Transverse colon (tissue), 4 donors: Measurements from ENCODE around the gene C19orf18. TPM values are rescaled to one million over a fixed set of nuclear protein-coding genes. Genes with fewer than 3 reads are reported as not detected.

Experiments
- DNase-seq: peaks from one replicate; pipeline ENCODE4 v3.0.0-alpha.2; 2019
- H3K27ac ChIP-seq, 4 donors: fragments of 200-600 bp; sonication (generic); 2 replicates each; pipeline ENCODE4 v1.5.1; 2016 to 2018; ENCODE audit warnings: inconsistent platforms in 4 of 4
- H3K27me3 ChIP-seq: fragments of 200-600 bp; sonication (generic); 2 replicates; pipeline ENCODE4 v1.5.1; 2017; ENCODE audit warnings: inconsistent platforms
- H3K36me3 ChIP-seq, 4 donors: fragments of 200-600 bp; sonication (generic); 2 replicates each; pipeline ENCODE4 v1.5.1; 2017 to 2019; ENCODE audit warnings: inconsistent platforms in 4 of 4
- H3K4me1 ChIP-seq, 4 donors: fragments of 200-600 bp; sonication (generic); 2 replicates each; pipeline ENCODE4 v1.5.1; 2017 to 2020; ENCODE audit warnings: inconsistent platforms in 4 of 4
- H3K4me3 ChIP-seq, 4 donors: fragments of 200-600 bp; sonication (generic); 1 replicate in 1 of 4; 2 replicates in 3 of 4; pipeline versions ENCODE4 v1.5.1 to v1.6.1; 2017 to 2019; ENCODE audit warnings: inconsistent platforms in 4 of 4
- H3K9me3 ChIP-seq, 2 donors: fragments of 200-600 bp; sonication (generic); 2 replicates each; pipeline ENCODE4 v1.5.1; 2017 to 2019; ENCODE audit warnings: inconsistent platforms in 2 of 2
- CTCF ChIP-seq, 5 experiments: fragments of 200-600 bp in 3 of 5; fragments of 450-650 bp in 2 of 5; sonication (generic) in 3 of 5; IDR thresholded peaks; 1 replicate in 2 of 5; 2 replicates in 3 of 5; pipeline ENCODE4 v1.5.1; 2016 to 2017; ENCODE audit warnings: antibody characterized with exemption in 5 of 5, inconsistent platforms in 3 of 5, mild to moderate bottlenecking in 2 of 5, moderate library complexity in 1 of 5
- EP300 ChIP-seq: sonication (generic); formaldehyde crosslinking; IDR thresholded peaks from one replicate; pipeline ENCODE4 v1.6.1; 2017; ENCODE audit warnings: antibody characterized with exemption, low read depth
- POLR2A ChIP-seq: fragments of 450-650 bp; IDR thresholded peaks from one replicate; pipeline ENCODE4 v1.6.1; 2016; ENCODE audit warnings: antibody characterized with exemption, mild to moderate bottlenecking, moderate library complexity
- POLR2AphosphoS5 ChIP-seq, 3 donors: sonication (generic); formaldehyde crosslinking; IDR thresholded peaks; one replicate each; pipeline ENCODE4 v1.6.1; 2016; ENCODE audit warnings: antibody characterized with exemption in 3 of 3
- WGBS, 2 donors: methylation state at CpG; one replicate each; pipeline ENCODE4 v1.1.5; 2018; ENCODE audit warnings: low coverage in 1 of 2; 5-methylcytosine and 5-hydroxymethylcytosine counted together
- in situ Hi-C, 4 donors: fragments of 200-750 bp; cut with MboI; loops; one replicate each; pipeline versions ENCODE4 v1.15.0 to v1.15.1; 2017; ENCODE audit warnings: low sequenced_read_pairs in 3 of 4, low pct_ligation_motif_present in 1 of 4, low pct_unique_long_range_greater_than_20kb in 1 of 4
- intact Hi-C: fragments of 100-400 bp; cut with DNase I; formaldehyde crosslinking; loops from one replicate; pipeline ENCODE4 v1.15.1; 2023; ENCODE audit warnings: low total_unique reads
- total RNA-seq, 4 donors: library from RNA; depleted of rRNA; stranded (reverse); fragments of >200 nt; gene quantifications; one replicate each; pipeline ENCODE4 v1.1.0, GENCODE V29; 2016

The C19orf18 gene
- total RNA-seq, 4 donors from 2014 or later = not detected

GRCh38 chr19:57978586-57979289 is 4.4 kb upstream of the C19orf18 start:
- 91 to 100% methylated on average over 2 to 3 of the region's 3 CpGs for WGBS, 2 donors

GRCh38 chr19:57964761-57965160 is 9.6 kb downstream of the C19orf18 start:
- no peaks in the 10 kb centered on the region for H3K27me3 ChIP-seq
- H3K4me1 ChIP-seq = no peaks in the 10 kb centered on the region
- H3K4me3 ChIP-seq = no peak overlapping the region
- TF ChIP-seq EP300 (no peak), POLR2AphosphoS5 (IDR thresholded peaks at IDR 0.05) (no peak), CTCF (IDR thresholded peaks at IDR 0.05) (no peak), POLR2A (no peak)
- in situ Hi-C loops = no loop called here
- 81 to 91% methylated on average over 8 of the region's 8 CpGs for WGBS, 2 donors
- H3K27ac ChIP-seq = no peak overlapping the region
- DNase-seq = no peak
- intact Hi-C loops = no loop called here
- H3K9me3 ChIP-seq = peaks cover 60 to 91% of the 10 kb centered on the region in 2 donors
- H3K36me3 ChIP-seq = peaks cover 0 to 6% (median 0%) of the 10 kb centered on the region in 4 donors

More at GRCh38 chr19:57978586-57979289, 4.4 kb upstream of the C19orf18 start:
- in situ Hi-C loops (no loop called here), intact Hi-C loops (no loop called here)
- no peak for DNase-seq
- Histone ChIP-seq H3K9me3 (peaks cover 96 to 99% of the 10 kb centered on the region in 2 donors), H3K36me3 (peaks cover 4 to 65% (median 35%) of the 10 kb centered on the region in 4 donors), H3K4me3 (no peak overlapping the region), H3K27ac (no peak overlapping the region), H3K4me1 (no peaks in the 10 kb centered on the region), H3K27me3 (no peaks in the 10 kb centered on the region)
- no peak for TF ChIP-seq POLR2A
- no peak for TF ChIP-seq CTCF (IDR thresholded peaks at IDR 0.05)
- TF ChIP-seq EP300 = no peak
- no peak for TF ChIP-seq POLR2AphosphoS5 (IDR thresholded peaks at IDR 0.05)

- no peak overlapping the region for H3K27ac ChIP-seq
- TF ChIP-seq EP300 (no peak), POLR2AphosphoS5 (IDR thresholded peaks at IDR 0.05) (no peak), POLR2A (no peak), CTCF (IDR thresholded peaks at IDR 0.05) (no peak)
- H3K36me3 ChIP-seq = peaks cover 0 to 6% (median 0%) of the 10 kb centered on the region in 4 donors
- no peaks in the 10 kb centered on the region for H3K27me3 ChIP-seq
- 20 to 86% methylated on average over 1 of the region's 1 CpG for WGBS, 2 donors
- no peak overlapping the region for H3K4me3 ChIP-seq
- in situ Hi-C loops (no loop called here), intact Hi-C loops (no loop called here)
- DNase-seq = no peak
- H3K4me1 ChIP-seq = no peaks in the 10 kb centered on the region
- H3K9me3 ChIP-seq = peaks cover 36 to 96% of the 10 kb centered on the region in 2 donors
Measured at GRCh38 chr19:57961785-57962184, 12.5 kb downstream of the C19orf18 start.

GRCh38 chr19:57954996-57955395 is 19.3 kb downstream of the C19orf18 start:
- H3K27me3 ChIP-seq = no peaks in the 10 kb centered on the region
- no peak for TF ChIP-seq POLR2A
- TF ChIP-seq POLR2AphosphoS5 (IDR thresholded peaks at IDR 0.05) = no peak
- TF ChIP-seq EP300 = no peak
- no peak for TF ChIP-seq CTCF (IDR thresholded peaks at IDR 0.05)
- H3K27ac ChIP-seq = no peak overlapping the region
- in situ Hi-C loops (no loop called here), intact Hi-C loops (no loop called here)
- 80 to 90% methylated on average over 2 to 4 of the region's 4 CpGs for WGBS, 2 donors
- no peak for DNase-seq
- H3K4me1 ChIP-seq = no peaks in the 10 kb centered on the region
- peaks cover 0 to 36% of the 10 kb centered on the region in 2 donors for H3K9me3 ChIP-seq
- no peaks in the 10 kb centered on the region for H3K36me3 ChIP-seq
- H3K4me3 ChIP-seq = no peak overlapping the region
